Natural killer cell (primary cell): Measurements from ENCODE around the gene SGF29. TPM values are rescaled to one million over a fixed set of nuclear protein-coding genes. Genes with fewer than 3 reads are reported as not detected.

ENCODE experiments used
- ATAC-seq, 3 donors: fragments of 150-1000 bp in 2 of 3; fragments of 200-7000 bp in 1 of 3; cut with Tn5 transposase; 1 replicate in 1 of 3; 2 replicates in 2 of 3; pipeline ENCODE4 v1.10.0; 2021; ENCODE audit warnings: mild to moderate bottlenecking in 2 of 3, moderate library complexity in 2 of 3
- DNase-seq, 2 donors: peaks; one replicate each; pipeline versions ENCODE4 v3.0.0 to v3.0.0-alpha.2; 2013 to 2021; ENCODE audit warnings: mixed read lengths in 1 of 2
- H3K27ac ChIP-seq: one replicate; pipeline ENCODE4 v1.5.1; 2013; ENCODE audit warnings: mild to moderate bottlenecking, low read length
- H3K27me3 ChIP-seq: one replicate; pipeline ENCODE4 v1.6.1; 2013; ENCODE audit warnings: low read length; ENCODE audit not compliant: control insufficient read depth, insufficient read depth
- H3K36me3 ChIP-seq: one replicate; pipeline ENCODE4 v1.6.1; 2013; ENCODE audit warnings: low read length; ENCODE audit not compliant: control insufficient read depth, insufficient read depth
- H3K4me1 ChIP-seq: one replicate; pipeline ENCODE4 v1.6.1; 2013; ENCODE audit warnings: low read length; ENCODE audit not compliant: control insufficient read depth, insufficient read depth
- H3K4me3 ChIP-seq: one replicate; pipeline ENCODE4 v1.5.1; 2013; ENCODE audit warnings: low read length
- H3K9me3 ChIP-seq: one replicate; pipeline ENCODE4 v1.6.1; 2013; ENCODE audit warnings: low read length; ENCODE audit not compliant: control insufficient read depth, insufficient read depth
- H3K27ac Mint-ChIP-seq, 2 donors: one replicate each; pipeline ENCODE4 v1.8.0; 2022; ENCODE audit warnings: mild to moderate bottlenecking in 2 of 2, mixed read lengths in 2 of 2, moderate library complexity in 1 of 2
- H3K27me3 Mint-ChIP-seq, 2 donors: one replicate each; pipeline ENCODE4 v1.8.0; 2022; ENCODE audit warnings: low read depth in 2 of 2, mixed read lengths in 2 of 2
- H3K36me3 Mint-ChIP-seq: one replicate; pipeline ENCODE4 v1.8.0; 2022; ENCODE audit warnings: mixed read lengths
- H3K4me1 Mint-ChIP-seq, 2 donors: one replicate each; pipeline ENCODE4 v1.8.0; 2022; ENCODE audit warnings: mixed read lengths in 2 of 2
- H3K4me3 Mint-ChIP-seq: one replicate; pipeline ENCODE4 v1.8.0; 2022; ENCODE audit warnings: mild to moderate bottlenecking, moderate library complexity, mixed read lengths
- H3K9me3 Mint-ChIP-seq, 2 donors: one replicate each; pipeline ENCODE4 v1.8.0; 2022; ENCODE audit warnings: mixed read lengths in 2 of 2
- CTCF ChIP-seq: fragments of 200-600 bp; IDR thresholded peaks from one replicate; pipeline ENCODE4 v1.8.0; 2022; ENCODE audit warnings: antibody characterized with exemption
- WGBS: methylation state at CpG from one replicate; pipeline ENCODE4 v1.1.7; 2013; ENCODE audit warnings: missing lambda C conversion rate; ENCODE audit not compliant: insufficient coverage; 5-methylcytosine and 5-hydroxymethylcytosine counted together
- intact Hi-C: fragments of 100-400 bp; cut with micrococcal nuclease; formaldehyde crosslinking; loops from one replicate; pipeline ENCODE4 v1.14.2; 2022
- total RNA-seq, 4 donors: library from RNA; stranded (reverse); fragments of 120-200 nt in 1 of 4; gene quantifications; one replicate each; pipeline versions ENCODE4 v1.2.3 to v1.2.4, GENCODE V29; 2013 to 2022

Gene SGF29
- total RNA-seq, 3 donors from 2014 or later (not counting 1 experiment from before 2014, with no cell fraction given) = 31.6 to 45.1 (median 43.1) TPM

- no peaks in the 10 kb centered on the region for H3K36me3 ChIP-seq
- Mint-ChIP-seq H3K27ac (no peak overlapping the region), H3K36me3 (no peaks in the 10 kb centered on the region), H3K9me3 (no peaks in the 10 kb centered on the region), H3K4me1 (no peaks in the 10 kb centered on the region), H3K4me3 (no peak overlapping the region), H3K27me3 (no peaks in the 10 kb centered on the region)
- WGBS = 61% methylated on average over 4 of the region's 6 CpGs
- intact Hi-C loops = no loop called here
- no peak for DNase-seq
- no peaks in the 10 kb centered on the region for H3K9me3 ChIP-seq
- TF ChIP-seq CTCF = no peak
- ATAC-seq = no peak
- no peak overlapping the region for H3K27ac ChIP-seq
- H3K4me3 ChIP-seq = no peak overlapping the region
- no peaks in the 10 kb centered on the region for H3K4me1 ChIP-seq
- H3K27me3 ChIP-seq = no peaks in the 10 kb centered on the region
Observed at GRCh38 chr16:28602529-28602928, 48.8 kb downstream of the SGF29 start.

- Histone ChIP-seq H3K9me3 (no peaks in the 10 kb centered on the region), H3K4me1 (no peaks in the 10 kb centered on the region), H3K36me3 (no peaks in the 10 kb centered on the region), H3K4me3 (no peak overlapping the region), H3K27ac (no peak overlapping the region), H3K27me3 (no peaks in the 10 kb centered on the region)
- Mint-ChIP-seq H3K4me3 (no peak overlapping the region), H3K36me3 (no peaks in the 10 kb centered on the region), H3K4me1 (no peaks in the 10 kb centered on the region), H3K9me3 (no peaks in the 10 kb centered on the region), H3K27ac (peak overlapping the region in 1 of 2 donors; percentile 42), H3K27me3 (no peaks in the 10 kb centered on the region)
- no peak for DNase-seq
- intact Hi-C loops = no loop called here
- no peak for TF ChIP-seq CTCF
- WGBS = 86% methylated on average over 11 of the region's 11 CpGs
- no peak for ATAC-seq
Observed at GRCh38 chr16:28603381-28604185, 49.9 kb downstream of the SGF29 start.

GRCh38 chr16:28604186-28604565, 50.5 kb downstream of the SGF29 start:
- peaks cover 1 to 3% of the 10 kb centered on the region in 2 donors for H3K4me1 Mint-ChIP-seq
- H3K36me3 Mint-ChIP-seq = no peaks in the 10 kb centered on the region
- H3K9me3 Mint-ChIP-seq = no peaks in the 10 kb centered on the region
- no peak overlapping the region for H3K4me3 Mint-ChIP-seq
- Histone ChIP-seq H3K9me3 (no peaks in the 10 kb centered on the region), H3K4me1 (no peaks in the 10 kb centered on the region), H3K4me3 (no peak overlapping the region), H3K27me3 (no peaks in the 10 kb centered on the region), H3K36me3 (no peaks in the 10 kb centered on the region), H3K27ac (no peak overlapping the region)
- TF ChIP-seq CTCF = no peak
- intact Hi-C loops = no loop called here
- H3K27ac Mint-ChIP-seq = peak overlapping the region in 1 of 2 donors; percentile 42
- 93% methylated on average over 6 of the region's 8 CpGs for WGBS
- ATAC-seq = no peak
- H3K27me3 Mint-ChIP-seq = no peaks in the 10 kb centered on the region
- no peak for DNase-seq
